ENCODE results near the gene USP6NL. TPM values are rescaled to one million over a fixed set of nuclear protein-coding genes. Genes with fewer than 3 reads are reported as not detected.

USP6NL gene
- total RNA-seq, 1 experiment from 2014 or later, result 24.6 TPM

GRCh38 chr10:11407939-11408338, 203.5 kb downstream of the USP6NL start:
- H2AFZ ChIP-seq (ENCODE audit: low read depth, low read length, poor library complexity, severe bottlenecking), result no peak overlapping the region
- POLR2A ChIA-PET, result no interaction called here
- CTCF ChIA-PET, result no interaction called here
- H4K20me1 ChIP-seq (ENCODE audit: insufficient read depth), result no peaks in the 10 kb centered on the region
- no peak for DNase-seq (ENCODE audit: low read depth, low spot score)
- BruUV-seq (replicated peaks), result no TSS peak
- intact Hi-C loops (cut with micrococcal nuclease), result no loop called here
- H3K4me2 ChIP-seq (ENCODE audit: low read length), result no peak overlapping the region
- no peak overlapping the region for H3K9ac ChIP-seq (ENCODE audit: low read length)
- no peaks in the 10 kb centered on the region for H3K36me3 ChIP-seq (ENCODE audit: control insufficient read depth in 1 of 2, insufficient read depth in 2 of 2, low read length in 2 of 2)
- peaks cover 12% of the 10 kb centered on the region; the same call in 1 of the 2 replicates for H3K27me3 ChIP-seq (ENCODE audit: insufficient read depth, low read length)
- H3K4me1 ChIP-seq (ENCODE audit: control insufficient read depth in 1 of 2, insufficient read depth in 2 of 2, low read length in 2 of 2), result no peaks in the 10 kb centered on the region
- no peaks in the 10 kb centered on the region for H3K9me3 ChIP-seq (ENCODE audit: control insufficient read depth in 1 of 2, insufficient read depth in 1 of 2, low read depth in 1 of 2, low read length in 2 of 2)
- RAD21 ChIA-PET (ENCODE audit: low non-redundant PET in 1 of 2, low total read pairs in 2 of 2, uncharacterized antibody in 2 of 2, unreplicated experiment in 2 of 2), result no interaction called here
- no peak for ATAC-seq
- TF ChIP-seq POLR2A (IDR thresholded peaks at IDR 0.05; ENCODE audit: borderline replicate concordance, extremely low read depth, insufficient read depth, insufficient read length), result no peak
- TF ChIP-seq FOSL1 (IDR thresholded peaks at IDR 0.05; ENCODE audit: low read depth), result no peak
- no peak for TF ChIP-seq EGR1 (IDR thresholded peaks at IDR 0.05; ENCODE audit: low read depth)
- TF ChIP-seq YY1 (IDR thresholded peaks at IDR 0.05; ENCODE audit: extremely low read depth, insufficient replicate concordance, low read depth, low read length), result no peak
- no peak for TF ChIP-seq REST (IDR thresholded peaks at IDR 0.05; ENCODE audit: low read depth)
- no peak for TF ChIP-seq SP1 (IDR thresholded peaks at IDR 0.05; ENCODE audit: low read depth)
- no peak for TF ChIP-seq ZFX (IDR thresholded peaks at IDR 0.05)
- no peak for TF ChIP-seq ZNF274 (IDR thresholded peaks at IDR 0.05; ENCODE audit: low read depth, low read length)
- no peak for TF ChIP-seq EZH2 (IDR thresholded peaks at IDR 0.05)
- TF ChIP-seq ATF3 (IDR thresholded peaks at IDR 0.05), result no peak
- no peak for TF ChIP-seq TCF7L2 (IDR thresholded peaks at IDR 0.05; ENCODE audit: borderline replicate concordance, extremely low read depth, insufficient read depth, insufficient read length)
- no peak overlapping the region for H3K4me3 ChIP-seq (replicated peaks in 1 of 2; ENCODE audit: low read depth in 1 of 2, low read length in 2 of 2)
- H3K27ac ChIP-seq (ENCODE audit: low read depth, low read length), result no peak overlapping the region
- no peaks in the 10 kb centered on the region for H3K9me2 ChIP-seq (ENCODE audit: insufficient read depth)
- no peaks in the 10 kb centered on the region for H3K79me2 ChIP-seq (ENCODE audit: insufficient read depth, low read length)
